Calu3 (cell line): Measurements from ENCODE around the gene SERAC1. TPM values are rescaled to one million over a fixed set of nuclear protein-coding genes. Genes with fewer than 3 reads are reported as not detected.

Source experiments
- BruUV-seq: library from RNA; stranded (reverse); fragments of 400-500 nt; replicated peaks from 2 replicates; lab custom pipeline; 2021; lab: Mats Ljungman, UMichigan
- CTCF ChIA-PET: fragments of 300-600 bp; sonication (Branson Sonifier 250); formaldehyde crosslinking; loops from one replicate; lab custom pipeline; 2022; ENCODE audit warnings: antibody characterized with exemption; lab: Charles Lee
- DNase-seq: peaks from one replicate; pipeline ENCODE4 v3.0.0; 2022
- H3K27ac Mint-ChIP-seq: one replicate; pipeline ENCODE4 v1.8.0; 2022; ENCODE audit warnings: mixed read lengths; ENCODE audit not compliant: unreplicated experiment
- H3K27me3 Mint-ChIP-seq: one replicate; pipeline ENCODE4 v1.8.0; 2022; ENCODE audit warnings: mixed read lengths; ENCODE audit not compliant: unreplicated experiment
- H3K36me3 Mint-ChIP-seq: one replicate; pipeline ENCODE4 v1.8.0; 2022; ENCODE audit warnings: mild to moderate bottlenecking, moderate library complexity, mixed read lengths; ENCODE audit not compliant: insufficient read depth, unreplicated experiment
- H3K4me1 Mint-ChIP-seq: one replicate; pipeline ENCODE4 v1.8.0; 2022; ENCODE audit warnings: mild to moderate bottlenecking, low read depth, mixed read lengths; ENCODE audit not compliant: unreplicated experiment
- H3K4me3 Mint-ChIP-seq: one replicate; pipeline ENCODE4 v1.8.0; 2022; ENCODE audit warnings: mild to moderate bottlenecking, low read depth, moderate library complexity, mixed read lengths; ENCODE audit not compliant: unreplicated experiment
- H3K9me3 Mint-ChIP-seq: one replicate; pipeline ENCODE4 v1.8.0; 2022; ENCODE audit warnings: low read depth, mixed read lengths; ENCODE audit not compliant: unreplicated experiment
- intact Hi-C: fragments of 100-400 bp; cut with micrococcal nuclease; formaldehyde crosslinking; loops from one replicate; pipeline ENCODE4 v1.10.0; 2022; ENCODE audit not compliant: unreplicated experiment
- total RNA-seq: library from RNA; stranded (reverse); gene quantifications from 2 replicates; pipeline ENCODE4 v1.2.3, GENCODE V29; 2022
- TF ChIP-seq, protein P1 (sequence below): fragments of 200-600 bp; IDR thresholded peaks from one replicate; pipeline ENCODE4 v1.8.0; 2022; ENCODE audit warnings: antibody characterized with exemption; ENCODE audit not compliant: unreplicated experiment

The SERAC1 gene
- total RNA-seq, 1 experiment from 2014 or later: 5.5 TPM

DNA sequence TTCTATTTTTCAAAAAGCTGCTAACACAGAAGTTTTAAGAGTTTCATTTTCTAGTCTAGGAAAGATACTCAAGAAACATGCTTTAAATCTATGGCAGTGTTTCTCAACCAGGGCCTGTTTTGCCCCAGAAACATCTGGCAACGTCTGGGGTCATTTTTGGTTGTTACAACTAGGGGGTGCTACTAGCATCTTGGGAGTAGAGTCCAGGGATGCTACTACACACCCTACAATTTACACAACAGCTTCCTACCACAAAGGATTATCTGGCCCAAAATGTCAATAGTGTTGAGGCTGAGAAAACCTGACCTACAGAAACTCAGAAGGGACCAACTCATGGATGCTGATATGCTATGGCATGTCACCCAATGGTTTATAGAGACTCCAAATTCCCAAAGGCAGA is 24.4 kb downstream of the SERAC1 start:
- no TSS peak for BruUV-seq
- no peaks in the 10 kb centered on the region for H3K27me3 Mint-ChIP-seq
- TF ChIP-seq, protein P1, sequence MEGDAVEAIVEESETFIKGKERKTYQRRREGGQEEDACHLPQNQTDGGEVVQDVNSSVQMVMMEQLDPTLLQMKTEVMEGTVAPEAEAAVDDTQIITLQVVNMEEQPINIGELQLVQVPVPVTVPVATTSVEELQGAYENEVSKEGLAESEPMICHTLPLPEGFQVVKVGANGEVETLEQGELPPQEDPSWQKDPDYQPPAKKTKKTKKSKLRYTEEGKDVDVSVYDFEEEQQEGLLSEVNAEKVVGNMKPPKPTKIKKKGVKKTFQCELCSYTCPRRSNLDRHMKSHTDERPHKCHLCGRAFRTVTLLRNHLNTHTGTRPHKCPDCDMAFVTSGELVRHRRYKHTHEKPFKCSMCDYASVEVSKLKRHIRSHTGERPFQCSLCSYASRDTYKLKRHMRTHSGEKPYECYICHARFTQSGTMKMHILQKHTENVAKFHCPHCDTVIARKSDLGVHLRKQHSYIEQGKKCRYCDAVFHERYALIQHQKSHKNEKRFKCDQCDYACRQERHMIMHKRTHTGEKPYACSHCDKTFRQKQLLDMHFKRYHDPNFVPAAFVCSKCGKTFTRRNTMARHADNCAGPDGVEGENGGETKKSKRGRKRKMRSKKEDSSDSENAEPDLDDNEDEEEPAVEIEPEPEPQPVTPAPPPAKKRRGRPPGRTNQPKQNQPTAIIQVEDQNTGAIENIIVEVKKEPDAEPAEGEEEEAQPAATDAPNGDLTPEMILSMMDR: peak; percentile 33
- no peak overlapping the region for H3K27ac Mint-ChIP-seq
- intact Hi-C loops: loop anchor here (5.0 kb wide), 1 partner anchor 64 kb away; no protein-coding TSS in a partner anchor
- H3K9me3 Mint-ChIP-seq: no peaks in the 10 kb centered on the region
- peak; percentile 13 for DNase-seq
- CTCF ChIA-PET: interaction anchor here (1.2 to 2.2 kb wide), 2 partner anchors 24 to 61 kb away, joined by 4 to 6 read pairs; no protein-coding TSS in a partner anchor
- no peak overlapping the region for H3K4me3 Mint-ChIP-seq
- H3K4me1 Mint-ChIP-seq: peaks cover 7% of the 10 kb centered on the region
- no peaks in the 10 kb centered on the region for H3K36me3 Mint-ChIP-seq

DNA sequence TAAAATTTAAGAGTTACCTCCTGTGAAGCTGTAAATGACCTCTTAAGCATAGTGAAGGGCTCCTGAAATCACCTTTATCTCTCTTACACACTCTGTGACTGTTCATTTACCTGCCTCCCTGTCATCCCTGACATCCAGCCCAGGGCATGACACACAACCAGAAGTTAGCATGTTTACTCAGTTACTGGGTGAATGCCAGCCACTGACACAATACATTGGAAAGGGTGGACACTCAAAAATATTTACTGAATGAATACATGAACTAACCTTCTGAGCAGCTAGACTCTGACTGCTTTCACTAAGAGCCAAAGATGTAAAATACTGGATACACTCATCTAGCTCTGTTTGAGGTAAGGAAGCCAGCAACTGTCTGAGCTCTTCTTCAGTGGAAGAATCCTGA is 25.3 kb downstream of the SERAC1 start:
- intact Hi-C loops: loop anchor here (5.0 kb wide), 1 partner anchor 65 kb away; no protein-coding TSS in a partner anchor
- Mint-ChIP-seq H3K27ac (no peak overlapping the region), H3K27me3 (no peaks in the 10 kb centered on the region), H3K4me3 (no peak overlapping the region), H3K36me3 (no peaks in the 10 kb centered on the region), H3K4me1 (peaks cover 7% of the 10 kb centered on the region), H3K9me3 (no peaks in the 10 kb centered on the region)
- DNase-seq: no peak
- TF ChIP-seq, protein P1: no peak
- no TSS peak for BruUV-seq
- CTCF ChIA-PET: interaction anchor here (0.7 to 2.2 kb wide), 4 partner anchors 9 to 1599 kb away, joined by 3 to 6 read pairs (median 4); no protein-coding TSS in a partner anchor

DNA sequence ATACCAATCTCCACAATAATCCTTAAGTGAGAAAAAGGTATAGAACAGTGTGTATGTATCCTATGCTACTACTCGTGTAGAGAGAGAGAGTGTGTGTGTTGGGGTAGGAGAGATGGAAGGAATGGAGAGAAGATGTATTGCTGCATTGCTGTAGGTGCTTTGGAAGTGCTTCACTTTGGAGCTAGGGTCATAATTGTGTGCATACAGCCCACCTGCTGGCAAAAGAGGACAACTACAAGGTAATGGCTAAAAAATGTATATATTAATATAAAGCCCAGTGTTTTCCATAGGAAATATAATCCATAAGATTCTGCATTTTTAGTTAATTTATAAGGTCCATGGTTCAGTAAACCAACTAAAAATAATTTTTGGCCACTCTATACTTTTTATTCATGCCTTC is 36.1 kb downstream of the SERAC1 start:
- Mint-ChIP-seq H3K4me1 (no peaks in the 10 kb centered on the region), H3K36me3 (no peaks in the 10 kb centered on the region), H3K27ac (no peak overlapping the region), H3K27me3 (no peaks in the 10 kb centered on the region), H3K4me3 (no peak overlapping the region), H3K9me3 (no peaks in the 10 kb centered on the region)
- BruUV-seq: no TSS peak
- CTCF ChIA-PET: interaction anchor here (0.6 to 0.8 kb wide), 4 partner anchors 14 to 206 kb away, joined by 3 to 4 read pairs (median 4); no protein-coding TSS in a partner anchor
- TF ChIP-seq, protein P1: peak; percentile 42
- intact Hi-C loops: no loop called here
- DNase-seq: peak; percentile 7

DNA sequence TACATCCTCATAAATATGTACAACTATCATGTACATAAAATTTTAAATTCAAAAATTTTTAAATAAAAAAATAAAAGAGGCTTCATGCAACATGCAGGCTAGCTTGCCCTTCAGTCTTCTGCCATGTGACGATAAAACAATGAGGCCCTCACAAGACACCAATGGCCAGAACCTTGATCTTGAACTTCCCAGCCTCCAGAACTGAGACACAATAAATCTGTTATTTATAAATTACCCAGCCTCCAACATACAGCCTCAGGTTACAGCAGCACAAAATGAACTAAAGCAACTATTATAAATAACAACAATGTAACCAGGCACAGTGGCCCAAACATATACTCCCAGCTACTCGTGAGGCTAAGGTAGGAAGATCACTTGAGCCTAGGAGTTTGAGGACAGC is 42.8 kb downstream of the SERAC1 start:
- TF ChIP-seq, protein P1: no peak
- no peaks in the 10 kb centered on the region for H3K36me3 Mint-ChIP-seq
- BruUV-seq: no TSS peak
- no peak overlapping the region for H3K4me3 Mint-ChIP-seq
- H3K9me3 Mint-ChIP-seq: peaks cover 2% of the 10 kb centered on the region
- CTCF ChIA-PET: no interaction called here
- no peaks in the 10 kb centered on the region for H3K27me3 Mint-ChIP-seq
- H3K27ac Mint-ChIP-seq: no peak overlapping the region
- intact Hi-C loops: no loop called here
- DNase-seq: no peak
- no peaks in the 10 kb centered on the region for H3K4me1 Mint-ChIP-seq
